Posterior cingulate gyrus (tissue), 11 donors: ENCODE measurements around the gene PDE8A.

Source experiments
- DNase-seq, 10 donors: peaks; one replicate each; pipeline versions ENCODE4 v3.0.0 to v3.0.0-alpha.2; 2020 to 2021; ENCODE audit warnings: mixed read lengths in 3 of 10
- intact Hi-C: fragments of 100-400 bp; cut with DNase I; formaldehyde crosslinking; loops from one replicate; pipeline ENCODE4 v1.15.1; 2023

PDE8A gene

GRCh38 chr15:84955089-84955848 lies 26.4 kb upstream of the PDE8A start:
- intact Hi-C loops = loop anchor here (1.0 to 10.0 kb wide), 2 partner anchors 89 to 170 kb away; no protein-coding TSS in a partner anchor
- DNase-seq = peak; percentile 56 to 97 (median 80)

- DNase-seq = peak in 1 of 10 donors; percentile 14
- intact Hi-C loops = loop anchor here (10.0 kb wide), 1 partner anchor 169 kb away; no protein-coding TSS in a partner anchor
These were observed 25.5 kb upstream of the PDE8A start for GRCh38 chr15:84956199-84956598.

- DNase-seq = no peak
- intact Hi-C loops = no loop called here
These were observed 21.1 kb upstream of the PDE8A start for GRCh38 chr15:84960391-84961113.

GRCh38 chr15:84961114-84961452 lies 20.6 kb upstream of the PDE8A start:
- DNase-seq = no peak
- intact Hi-C loops = no loop called here

GRCh38 chr15:84961707-84962106 lies 19.9 kb upstream of the PDE8A start:
- intact Hi-C loops = no loop called here
- DNase-seq = no peak

GRCh38 chr15:84962955-84963354 lies 18.7 kb upstream of the PDE8A start:
- intact Hi-C loops = no loop called here
- no peak for DNase-seq

- no peak for DNase-seq
These were observed 14.3 kb upstream of the PDE8A start for GRCh38 chr15:84967380-84967779.

GRCh38 chr15:84968301-84968700 lies 13.4 kb upstream of the PDE8A start:
- DNase-seq = peak in 1 of 10 donors; percentile 29
- intact Hi-C loops = no loop called here

More at GRCh38 chr15:84967380-84967779, 14.3 kb upstream of the PDE8A start:
- intact Hi-C loops = no loop called here

- intact Hi-C loops = no loop called here
- DNase-seq = peak in 7 of 10 donors; percentile 23 to 91 (median 47)
These were observed 12.4 kb upstream of the PDE8A start for GRCh38 chr15:84969257-84969656.

GRCh38 chr15:84970843-84971242 lies 10.8 kb upstream of the PDE8A start:
- intact Hi-C loops = no loop called here
- DNase-seq = peak in 1 of 10 donors; percentile 68

- DNase-seq = no peak
- intact Hi-C loops = no loop called here
These were observed 7.9 kb upstream of the PDE8A start for GRCh38 chr15:84973492-84974460.

- intact Hi-C loops = no loop called here
- no peak for DNase-seq
These were observed 5.7 kb upstream of the PDE8A start for GRCh38 chr15:84975871-84976351.

GRCh38 chr15:84976746-84977345 lies 4.8 kb upstream of the PDE8A start:
- intact Hi-C loops = no loop called here
- DNase-seq = no peak

GRCh38 chr15:84979651-84980050 lies 2.0 kb upstream of the PDE8A start:
- intact Hi-C loops = loop anchor here (5.0 to 10.0 kb wide), 3 partner anchors 63 to 377 kb away; partner anchors contain the start of gene ZSCAN2
- DNase-seq = peak in 2 of 10 donors; percentile 73 to 87

GRCh38 chr15:84980196-84981053 lies 1.2 kb upstream of the PDE8A start:
- intact Hi-C loops = loop anchor here (5.0 to 10.0 kb wide), 3 partner anchors 62 to 378 kb away; partner anchors contain the start of gene ZSCAN2
- DNase-seq = peak; percentile 82 to 98 (median 86)

- intact Hi-C loops = loop anchor here (5.0 to 10.0 kb wide), 3 partner anchors 61 to 379 kb away; partner anchors contain the start of gene ZSCAN2
- peak; percentile 87 to 99 (median 92) for DNase-seq
These were observed 474 bp upstream of the PDE8A start for GRCh38 chr15:84981054-84981710.

GRCh38 chr15:84982301-84982920 lies 755 bp downstream of the PDE8A start:
- intact Hi-C loops = loop anchor here (5.0 to 10.0 kb wide), 3 partner anchors 60 to 380 kb away; partner anchors contain the start of gene ZSCAN2
- DNase-seq = peak in 7 of 10 donors; percentile 11 to 83 (median 49)
